Astrocyte of the cerebellum (primary cell): Measurements from ENCODE around the gene BBS5.

ENCODE experiments used
- DNase-seq: peaks from one replicate; pipeline ENCODE4 v3.0.0-alpha.2; 2011; ENCODE audit warnings: low read depth
- H3K4me3 ChIP-seq: 2 replicates; pipeline ENCODE4 v1.5.1; 2011; ENCODE audit warnings: mild to moderate bottlenecking, low read depth, low read length, moderate library complexity
- CTCF ChIP-seq: IDR thresholded peaks from 2 replicates; pipeline ENCODE4 v1.5.1; 2012; ENCODE audit warnings: low read length, low read depth, moderate library complexity, mild to moderate bottlenecking; ENCODE audit errors: missing control alignments
- in situ Hi-C: cut with HindIII; loops from 2 replicates; pipeline ENCODE4 v1.10.0; 2017; ENCODE audit warnings: low sequenced_read_pairs

The BBS5 gene

DNA sequence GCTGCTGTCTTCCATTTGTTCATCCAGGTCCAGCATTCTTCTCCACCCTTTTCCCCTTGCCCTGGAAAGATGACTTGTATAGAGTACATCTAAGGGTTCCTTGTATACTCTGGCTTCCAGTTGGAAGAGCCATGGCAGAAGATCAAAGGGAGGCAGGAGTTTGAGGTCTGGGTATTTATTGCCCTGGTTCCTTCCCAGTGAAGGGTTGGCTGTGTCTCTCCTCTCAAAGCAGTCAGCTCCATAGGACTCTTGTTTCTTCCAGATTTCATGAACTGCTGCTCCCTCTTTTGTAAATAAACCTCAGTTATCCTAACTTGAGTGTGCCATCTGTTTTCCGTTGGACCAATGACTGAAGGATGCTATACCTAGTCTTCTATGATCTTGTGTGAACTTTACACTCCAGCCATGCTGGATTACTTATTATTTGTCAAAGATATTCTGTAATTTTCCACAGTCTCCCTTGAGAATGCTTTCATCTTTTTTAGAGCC is 6.4 kb downstream of the BBS5 start:
- in situ Hi-C loops = no loop called here
- no peak overlapping the region for H3K4me3 ChIP-seq
- TF ChIP-seq CTCF = no peak
- DNase-seq = no peak

- in situ Hi-C loops = no loop called here
- no peak for DNase-seq
- TF ChIP-seq CTCF = no peak
- no peak overlapping the region for H3K4me3 ChIP-seq
These were observed 7.2 kb downstream of the BBS5 start for GRCh38 chr2:169486487-169486886.

GRCh38 chr2:169490834-169491233 is 11.5 kb downstream of the BBS5 start:
- DNase-seq = no peak
- in situ Hi-C loops = no loop called here
- TF ChIP-seq CTCF = no peak
- no peak overlapping the region for H3K4me3 ChIP-seq

GRCh38 chr2:169491378-169491777 is 12.1 kb downstream of the BBS5 start:
- DNase-seq = no peak
- TF ChIP-seq CTCF = no peak
- in situ Hi-C loops = no loop called here
- H3K4me3 ChIP-seq = no peak overlapping the region

DNA sequence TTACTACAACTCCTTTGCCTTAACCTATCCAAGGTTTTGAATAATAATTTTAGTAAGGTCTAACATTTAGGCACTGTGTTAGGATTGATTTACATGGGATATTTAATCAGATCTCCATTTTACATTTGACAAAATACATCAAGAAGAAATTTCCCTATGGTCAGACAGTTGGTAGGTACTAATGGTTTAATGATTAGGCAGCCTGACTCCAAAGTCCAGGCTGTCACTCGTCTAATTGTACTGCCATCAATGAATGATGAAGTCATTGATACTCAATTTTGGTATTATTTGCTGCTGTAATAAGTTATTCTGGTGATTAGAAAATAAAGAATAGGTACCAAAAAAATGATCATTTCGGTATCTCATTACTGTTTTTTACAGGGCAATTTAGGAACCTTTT is 14.1 kb downstream of the BBS5 start:
- DNase-seq = no peak
- no peak overlapping the region for H3K4me3 ChIP-seq
- in situ Hi-C loops = no loop called here
- no peak for TF ChIP-seq CTCF

- no peak for DNase-seq
- no peak overlapping the region for H3K4me3 ChIP-seq
- in situ Hi-C loops = no loop called here
- no peak for TF ChIP-seq CTCF
These were observed 16.1 kb downstream of the BBS5 start for GRCh38 chr2:169495310-169495928.

GRCh38 chr2:169504651-169505050 is 25.4 kb downstream of the BBS5 start:
- in situ Hi-C loops = no loop called here
- DNase-seq = no peak
- no peak for TF ChIP-seq CTCF
- H3K4me3 ChIP-seq = no peak overlapping the region
